ENCODE data around the gene PGAP3.

Gene PGAP3

GRCh38 chr17:39660397-39661385 lies 27.2 kb downstream of the PGAP3 start:
- no peak for DNase-seq (ENCODE audit: low read depth, low spot score)

GRCh38 chr17:39660011-39660360 lies 27.9 kb downstream of the PGAP3 start:
- DNase-seq (ENCODE audit: low read depth, low spot score) = no peak

GRCh38 chr17:39659279-39660010 lies 28.4 kb downstream of the PGAP3 start:
- DNase-seq (ENCODE audit: low read depth, low spot score) = no peak

- no peak for DNase-seq (ENCODE audit: low read depth, low spot score)
These were observed 29.1 kb downstream of the PGAP3 start for GRCh38 chr17:39658760-39659159.

GRCh38 chr17:39658346-39658745 lies 29.5 kb downstream of the PGAP3 start:
- DNase-seq (ENCODE audit: low read depth, low spot score) = no peak

GRCh38 chr17:39655105-39655504 lies 32.8 kb downstream of the PGAP3 start:
- DNase-seq (ENCODE audit: low read depth, low spot score) = no peak

- no peak for DNase-seq (ENCODE audit: low read depth, low spot score)
These were observed 34.1 kb downstream of the PGAP3 start for GRCh38 chr17:39653662-39654331.

- DNase-seq (ENCODE audit: low read depth, low spot score) = no peak
These were observed 34.6 kb downstream of the PGAP3 start for GRCh38 chr17:39653316-39653661.

GRCh38 chr17:39652587-39653315 lies 35.1 kb downstream of the PGAP3 start:
- no peak for DNase-seq (ENCODE audit: low read depth, low spot score)

- DNase-seq (ENCODE audit: low read depth, low spot score) = no peak
These were observed 35.8 kb downstream of the PGAP3 start for GRCh38 chr17:39651923-39652586.

- no peak for DNase-seq (ENCODE audit: low read depth, low spot score)
These were observed 37.7 kb downstream of the PGAP3 start for GRCh38 chr17:39650121-39650579.

- no peak for DNase-seq (ENCODE audit: low read depth, low spot score)
These were observed 39.1 kb downstream of the PGAP3 start for GRCh38 chr17:39648616-39649366.

GRCh38 chr17:39647256-39647655 lies 40.6 kb downstream of the PGAP3 start:
- DNase-seq (ENCODE audit: low read depth, low spot score) = no peak

- no peak for DNase-seq (ENCODE audit: low read depth, low spot score)
These were observed 44.6 kb downstream of the PGAP3 start for GRCh38 chr17:39643271-39643670.

- DNase-seq (ENCODE audit: low read depth, low spot score) = no peak
These were observed 45.4 kb downstream of the PGAP3 start for GRCh38 chr17:39642291-39643074.

GRCh38 chr17:39641883-39642282 lies 46.0 kb downstream of the PGAP3 start:
- no peak for DNase-seq (ENCODE audit: low read depth, low spot score)

- no peak for DNase-seq (ENCODE audit: low read depth, low spot score)
These were observed 46.8 kb downstream of the PGAP3 start for GRCh38 chr17:39641097-39641496.

GRCh38 chr17:39640591-39641031 lies 47.2 kb downstream of the PGAP3 start:
- DNase-seq (ENCODE audit: low read depth, low spot score) = no peak

Data from smooth muscle cell of the brain vasculature (primary cell).